ENCODE measurements around the gene ZNF879. TPM values are rescaled to one million over a fixed set of nuclear protein-coding genes. Genes with fewer than 3 reads are reported as not detected.

ZNF879 gene
- 1 to 10 TPM; 4.2 to 7.6 (median 5.1) TPM for total RNA-seq
- total RNA-seq (2013), result 10.2 TPM

- WGBS (ENCODE audit: insufficient coverage), result under 1% methylated on average over 70 of the region's 72 CpGs
- intact Hi-C loops (cut with micrococcal nuclease), result loop anchor here (1.0 to 5.0 kb wide), 2 partner anchors 37 to 396 kb away; partner anchors contain the start of genes CLK4 and ZNF354C
These were observed at the start of gene ZNF879 for GRCh38 chr5:179023528-179024189. Gene ZNF879, plus strand, starts transcription at chr5:179023804. Its CDS starts 1,201 bp downstream, at chr5:179025005.

GRCh38 chr5:178981381-178981780 lies 42.2 kb upstream of the ZNF879 start:
- H3K27ac Mint-ChIP-seq, result no peak overlapping the region
- Histone ChIP-seq H3K4me1 (ENCODE audit: control insufficient read depth, insufficient read depth, low read length) (no peaks in the 10 kb centered on the region), H3K27me3 (ENCODE audit: control insufficient read depth, insufficient read depth, low read length) (no peaks in the 10 kb centered on the region), H3K9me3 (ENCODE audit: control insufficient read depth, insufficient read depth, low read length) (peaks cover 24% of the 10 kb centered on the region), H3K36me3 (ENCODE audit: control insufficient read depth, insufficient read depth, low read length) (no peaks in the 10 kb centered on the region), H3K27ac (ENCODE audit: low read length) (no peak overlapping the region), H3K4me3 (ENCODE audit: low read length) (no peak overlapping the region)
- peaks cover 0 to 8% of the 10 kb centered on the region in 2 donors for H3K9me3 Mint-ChIP-seq
- no peaks in the 10 kb centered on the region for H3K4me1 Mint-ChIP-seq
- intact Hi-C loops (cut with micrococcal nuclease), result no loop called here
- no peaks in the 10 kb centered on the region for H3K36me3 Mint-ChIP-seq
- H3K4me3 Mint-ChIP-seq, result no peak overlapping the region
- H3K27me3 Mint-ChIP-seq (ENCODE audit: low read depth in 2 of 2), result no peaks in the 10 kb centered on the region
- WGBS (ENCODE audit: insufficient coverage), result 92% methylated on average over 15 of the region's 15 CpGs
- DNase-seq, result no peak
- ATAC-seq, result no peak
- TF ChIP-seq CTCF (IDR thresholded peaks at IDR 0.05), result no peak

More at GRCh38 chr5:179023528-179024189, at the start of gene ZNF879:
- ATAC-seq (peak; percentile 93 to 95 (median 94)), DNase-seq (peak; percentile 91 to 97)
- peaks cover 13 to 15% of the 10 kb centered on the region in 2 donors for H3K4me1 Mint-ChIP-seq
- peak within 1 kb of the TSS; percentile 47 for H3K27ac ChIP-seq (ENCODE audit: low read length)
- peak within 1 kb of the TSS; percentile 97 for H3K4me3 Mint-ChIP-seq
- H3K36me3 Mint-ChIP-seq, result peaks cover 18% of the 10 kb centered on the region
- H3K27ac Mint-ChIP-seq, result peak within 1 kb of the TSS; percentile 83 to 88
- no peaks in the 10 kb centered on the region for H3K27me3 ChIP-seq (ENCODE audit: control insufficient read depth, insufficient read depth, low read length)
- peaks cover 3 to 5% of the 10 kb centered on the region in 2 donors for H3K9me3 Mint-ChIP-seq
- H3K36me3 ChIP-seq (ENCODE audit: control insufficient read depth, insufficient read depth, low read length), result peaks cover 25% of the 10 kb centered on the region
- peak within 1 kb of the TSS; percentile 65 for H3K4me3 ChIP-seq (ENCODE audit: low read length)
- H3K27me3 Mint-ChIP-seq (ENCODE audit: low read depth in 2 of 2), result peaks cover 0 to 12% of the 10 kb centered on the region in 2 donors
- TF ChIP-seq CTCF (IDR thresholded peaks at IDR 0.05), result no peak
- H3K4me1 ChIP-seq (ENCODE audit: control insufficient read depth, insufficient read depth, low read length), result peaks cover 17% of the 10 kb centered on the region
- H3K9me3 ChIP-seq (ENCODE audit: control insufficient read depth, insufficient read depth, low read length), result peaks cover 20% of the 10 kb centered on the region

GRCh38 chr5:178982941-178983340 lies 40.7 kb upstream of the ZNF879 start:
- H3K4me3 ChIP-seq (ENCODE audit: low read length), result no peak overlapping the region
- no peak for DNase-seq
- peaks cover 20% of the 10 kb centered on the region for H3K9me3 ChIP-seq (ENCODE audit: control insufficient read depth, insufficient read depth, low read length)
- Mint-ChIP-seq H3K27ac (no peak overlapping the region), H3K36me3 (no peaks in the 10 kb centered on the region), H3K4me1 (no peaks in the 10 kb centered on the region), H3K9me3 (peaks cover 2 to 3% of the 10 kb centered on the region in 2 donors), H3K27me3 (ENCODE audit: low read depth in 2 of 2) (no peaks in the 10 kb centered on the region), H3K4me3 (no peak overlapping the region)
- 93% methylated on average over 17 of the region's 17 CpGs for WGBS (ENCODE audit: insufficient coverage)
- no peak for TF ChIP-seq CTCF (IDR thresholded peaks at IDR 0.05)
- no peak overlapping the region for H3K27ac ChIP-seq (ENCODE audit: low read length)
- ATAC-seq, result no peak
- no peaks in the 10 kb centered on the region for H3K27me3 ChIP-seq (ENCODE audit: control insufficient read depth, insufficient read depth, low read length)
- no peaks in the 10 kb centered on the region for H3K36me3 ChIP-seq (ENCODE audit: control insufficient read depth, insufficient read depth, low read length)
- no peaks in the 10 kb centered on the region for H3K4me1 ChIP-seq (ENCODE audit: control insufficient read depth, insufficient read depth, low read length)
- intact Hi-C loops (cut with micrococcal nuclease), result no loop called here
